Measurements from ENCODE around the gene COL4A2.
"Not testable (repeated sequence)": the region's sequence is repeated elsewhere in the genome, so short reads cannot be mapped to it uniquely, and the experiment has no call there.

COL4A2 gene

DNA sequence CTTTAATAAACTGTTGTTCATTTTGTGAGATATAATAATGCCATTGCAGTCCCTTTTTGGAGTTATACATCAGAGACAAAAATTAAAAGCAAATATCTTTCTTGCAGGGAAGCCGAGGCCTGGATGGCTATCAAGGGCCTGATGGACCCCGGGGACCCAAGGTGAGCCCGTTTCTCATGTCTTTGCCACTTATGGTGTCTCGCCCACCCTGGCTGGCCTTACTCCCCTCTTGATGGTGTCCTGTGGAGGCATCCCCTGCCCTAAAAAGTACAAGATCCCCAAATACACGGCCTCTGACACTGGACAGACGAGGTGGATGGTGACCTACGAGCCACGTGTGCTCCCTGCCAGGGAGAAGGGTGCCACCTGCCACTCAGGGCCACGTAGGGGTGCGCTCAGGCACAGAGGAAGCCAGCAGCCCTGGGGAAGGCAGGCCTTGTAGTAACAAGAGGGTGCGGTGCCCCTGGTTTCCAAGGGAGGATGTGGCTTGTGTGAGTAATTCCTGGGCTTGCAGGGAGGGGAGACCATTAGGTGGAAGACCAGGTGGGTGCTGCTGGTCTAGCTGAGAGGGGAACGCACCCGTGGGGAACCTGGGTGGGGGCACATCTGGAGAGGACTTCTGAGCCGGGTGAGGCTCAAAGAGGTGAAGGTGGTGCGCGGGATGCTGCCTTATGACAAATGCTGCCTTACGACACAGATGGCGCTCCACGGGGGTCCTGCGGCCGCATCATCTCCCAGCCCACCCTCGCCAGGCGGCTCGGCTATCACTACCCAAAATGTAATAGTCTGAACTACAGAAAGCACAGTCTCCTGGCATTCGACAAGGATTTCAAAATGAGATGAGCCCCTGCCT is 138.9 kb downstream of the COL4A2 start:
- no peak for DNase-seq

DNA sequence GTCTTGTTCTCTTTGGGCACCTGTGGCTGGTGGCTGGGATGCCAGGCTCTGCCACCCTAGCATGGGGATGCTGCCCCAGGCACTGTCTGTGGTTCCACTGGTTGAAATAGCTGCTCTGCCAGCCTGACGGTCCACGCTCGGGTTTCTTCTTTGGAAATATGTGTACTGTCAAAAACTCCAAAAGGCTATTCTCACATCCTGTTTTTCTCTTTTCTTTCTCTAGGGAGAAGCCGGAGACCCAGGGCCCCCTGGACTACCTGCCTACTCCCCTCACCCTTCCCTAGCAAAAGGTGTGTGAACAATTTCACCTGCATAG is 139.4 kb downstream of the COL4A2 start:
- no peak for DNase-seq

DNA sequence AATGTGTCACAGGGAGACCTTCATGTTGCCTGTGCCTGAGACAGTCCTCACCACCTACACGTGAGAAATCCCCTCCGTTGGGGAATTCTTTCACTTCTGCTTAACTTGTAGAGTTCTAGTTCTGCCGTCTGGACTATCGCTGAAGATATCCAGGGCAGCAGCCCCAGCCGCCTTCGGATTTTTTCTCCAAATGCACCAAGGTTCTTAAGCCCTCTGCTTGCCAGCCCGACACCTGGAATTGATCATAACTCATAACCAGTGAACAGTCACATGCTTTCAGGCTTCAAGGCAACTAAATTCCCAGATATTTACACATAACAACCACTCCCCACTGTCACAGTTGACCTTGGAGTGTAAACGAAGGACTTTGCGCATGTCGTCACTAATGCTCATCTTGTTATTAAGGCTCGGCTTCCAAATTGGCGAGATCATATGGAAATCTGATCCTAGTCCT is 140.0 kb downstream of the COL4A2 start:
- DNase-seq, result no peak

DNA sequence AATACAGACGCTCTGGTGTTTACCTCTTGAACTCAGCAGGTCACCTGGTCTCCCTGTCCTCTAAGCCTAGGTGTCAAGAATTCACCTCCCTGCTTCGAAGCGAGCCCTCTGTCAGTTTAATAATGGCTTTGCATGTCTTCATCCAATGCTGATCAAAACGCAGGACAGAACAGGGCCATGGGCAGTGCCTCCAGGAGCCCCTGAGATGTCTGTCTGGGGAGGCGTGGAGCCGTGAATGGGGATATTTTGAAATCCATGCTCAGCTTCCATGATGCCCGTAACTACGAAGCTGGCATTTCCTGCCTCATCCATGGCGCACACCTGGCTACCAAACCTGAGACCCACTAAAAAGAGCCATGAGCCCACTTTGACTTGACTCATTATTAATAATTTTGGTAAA is 140.7 kb downstream of the COL4A2 start:
- DNase-seq, result no peak

DNA sequence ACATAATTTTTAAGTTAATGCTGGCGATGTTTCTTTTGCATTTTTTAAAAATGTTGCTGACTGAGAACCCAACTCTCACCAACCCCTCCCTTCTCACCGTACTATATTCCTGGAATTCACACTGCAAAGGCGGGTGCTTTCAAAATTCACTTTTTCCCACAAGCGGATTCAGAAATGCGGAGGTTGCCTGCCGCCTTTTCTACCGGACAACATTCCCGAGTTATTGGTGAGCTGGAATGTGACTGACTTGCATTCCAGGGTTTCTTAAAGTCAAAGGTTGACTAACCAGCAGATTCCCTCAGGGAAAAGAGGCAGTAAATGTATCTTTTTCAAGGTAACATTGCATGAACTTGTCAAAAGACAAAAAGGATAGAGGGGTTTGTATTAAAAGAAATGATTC is 141.1 kb downstream of the COL4A2 start:
- DNase-seq, result no peak

DNA sequence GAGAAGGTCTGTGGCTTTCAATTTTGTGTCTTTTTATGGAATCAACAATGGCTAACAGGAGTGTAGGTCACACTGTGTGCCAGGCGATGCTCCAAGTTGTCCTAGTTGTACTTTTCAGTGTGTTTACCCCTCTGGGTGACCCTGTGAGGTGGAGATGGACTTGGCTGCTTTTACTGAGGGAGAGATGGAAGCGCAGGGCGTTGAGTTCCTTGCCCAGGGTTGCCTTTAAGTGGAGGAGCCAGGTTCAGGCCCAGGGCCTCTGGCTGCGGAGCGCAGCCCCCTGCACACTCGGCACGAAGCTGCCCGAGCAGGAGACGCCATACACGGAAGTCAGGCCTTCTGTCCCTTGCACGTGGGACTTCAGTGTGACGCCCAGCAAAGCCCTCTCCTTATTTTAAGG is 141.6 kb downstream of the COL4A2 start:
- no peak for DNase-seq

DNA sequence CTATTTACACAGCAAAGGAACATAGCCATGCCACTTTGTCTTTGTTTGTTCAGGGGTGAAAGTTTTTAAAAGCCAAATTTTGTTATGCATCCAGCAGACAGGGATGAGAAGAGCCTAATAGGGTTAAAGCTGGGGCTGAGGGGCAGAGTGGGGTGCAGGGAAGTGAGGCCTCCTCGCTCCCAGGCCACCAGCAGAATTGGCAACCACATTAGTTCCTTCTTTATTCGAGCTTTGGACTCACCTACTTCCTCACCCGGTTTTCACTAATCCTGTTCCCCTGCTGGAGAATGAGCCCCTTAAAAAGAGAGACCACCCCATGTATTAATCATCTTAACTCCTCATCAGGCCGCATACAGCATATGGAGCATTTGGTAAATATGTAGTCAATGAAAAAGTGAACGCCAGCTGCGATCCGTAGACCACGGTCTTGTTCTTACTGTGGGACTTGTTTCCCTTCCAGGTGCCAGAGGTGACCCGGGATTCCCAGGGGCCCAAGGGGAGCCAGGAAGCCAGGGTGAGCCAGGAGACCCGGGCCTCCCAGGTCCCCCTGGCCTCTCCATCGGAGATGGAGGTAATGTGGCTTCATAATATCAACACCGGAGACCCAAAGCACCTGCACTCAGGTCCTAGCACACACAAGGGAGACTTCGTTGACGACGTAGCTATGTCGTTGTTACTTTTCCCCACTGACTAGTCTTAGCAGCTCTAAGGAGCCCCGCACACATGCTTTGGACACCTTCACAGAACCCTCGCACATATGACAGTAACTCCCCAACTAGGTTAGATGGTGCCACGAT is 142.3 kb downstream of the COL4A2 start:
- DNase-seq, result no peak

DNA sequence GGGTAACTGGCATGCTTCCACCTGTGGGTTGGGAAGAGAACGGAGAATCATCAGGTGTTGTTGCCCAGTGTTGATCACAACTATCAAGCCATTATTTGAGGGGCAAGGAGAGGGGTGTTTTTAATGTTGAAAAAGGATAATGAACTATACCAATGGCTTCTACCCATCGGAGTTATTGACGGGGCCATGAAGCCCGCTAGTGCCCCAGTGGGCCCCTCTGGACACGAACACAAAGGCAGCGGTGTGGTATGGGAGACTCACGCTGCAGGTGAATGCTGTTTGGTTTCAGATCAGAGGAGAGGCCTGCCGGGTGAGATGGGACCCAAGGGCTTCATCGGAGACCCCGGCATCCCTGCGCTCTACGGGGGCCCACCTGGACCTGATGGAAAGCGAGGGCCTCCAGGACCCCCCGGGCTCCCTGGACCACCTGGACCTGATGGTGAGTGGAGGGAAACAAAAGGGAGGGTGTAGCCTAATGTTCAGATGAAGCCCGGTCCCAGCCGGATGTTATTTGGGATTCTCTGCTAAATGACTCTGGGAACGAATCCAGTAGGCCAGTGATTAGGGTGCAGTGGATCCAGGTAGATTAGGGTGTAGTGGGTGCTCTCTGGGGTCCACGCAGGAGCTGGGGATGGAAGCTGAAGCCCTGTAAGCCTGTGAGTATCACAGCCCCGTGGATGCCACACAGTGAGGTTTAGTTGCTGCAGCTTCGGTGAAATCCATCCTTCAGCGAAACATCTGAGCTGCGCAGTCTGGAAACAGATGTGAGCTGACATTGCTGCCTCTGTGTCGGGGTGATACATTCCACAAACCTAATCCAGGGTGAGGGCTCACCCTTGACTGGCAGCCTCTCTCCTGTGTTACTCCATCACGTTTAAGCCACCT is 143.2 kb downstream of the COL4A2 start:
- no peak for DNase-seq

DNA sequence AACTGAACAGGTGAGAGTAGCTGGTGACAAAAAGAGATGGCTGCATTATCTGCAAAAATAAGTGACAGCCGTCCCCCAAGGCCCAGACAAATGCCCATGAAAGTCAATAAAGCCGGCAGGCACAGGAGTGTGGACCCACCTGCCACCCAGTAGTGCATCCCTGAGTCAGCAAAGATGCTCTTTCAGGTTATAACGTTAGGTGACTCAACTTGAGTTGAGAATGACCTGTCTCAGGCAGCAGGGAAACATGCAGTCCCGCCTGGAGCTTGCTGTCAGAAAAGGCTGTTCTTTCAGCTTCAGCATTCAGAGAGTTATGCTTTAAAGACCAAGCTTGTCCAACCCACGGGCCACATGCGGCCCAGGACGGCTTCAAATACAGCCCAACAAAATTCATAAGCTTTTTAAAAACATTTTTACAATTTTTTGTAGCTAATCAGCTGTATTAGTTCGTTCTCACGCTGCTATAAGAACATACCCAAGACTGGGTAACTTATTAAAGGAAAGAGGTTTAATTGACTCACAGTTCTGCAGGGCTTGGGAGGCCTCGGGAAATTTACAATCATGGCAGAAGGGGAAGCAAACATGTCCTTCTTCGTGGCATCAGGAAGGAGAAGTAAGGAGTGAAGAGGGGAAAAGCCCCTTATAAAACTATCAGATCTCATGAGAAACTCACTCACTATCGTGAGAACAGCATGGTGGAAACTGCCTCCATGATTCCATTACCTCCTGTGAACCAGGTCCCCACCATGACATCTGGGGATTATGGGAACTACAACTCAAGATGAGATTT is 144.1 kb downstream of the COL4A2 start:
- no peak for DNase-seq

DNA sequence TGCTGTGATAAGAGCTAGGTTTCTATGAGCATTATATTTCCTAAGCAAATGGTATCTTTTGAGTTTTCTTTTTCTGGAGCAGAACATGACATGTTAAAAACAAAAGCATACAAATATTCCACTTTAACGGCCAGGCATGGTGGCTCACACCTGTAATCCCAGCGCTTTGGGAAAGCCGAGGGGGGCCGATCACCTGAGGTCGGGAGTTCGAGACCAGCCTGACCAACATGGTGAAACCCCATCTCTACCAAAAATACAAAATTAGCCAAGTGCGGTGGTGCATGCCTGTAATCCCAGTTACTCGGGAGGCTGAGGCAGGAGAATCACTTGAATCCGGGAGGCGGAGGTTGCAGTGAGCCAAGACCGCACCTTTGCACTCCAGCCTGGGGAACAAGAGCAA is 146.0 kb downstream of the COL4A2 start:
- DNase-seq, result not testable (repeated sequence)

DNA sequence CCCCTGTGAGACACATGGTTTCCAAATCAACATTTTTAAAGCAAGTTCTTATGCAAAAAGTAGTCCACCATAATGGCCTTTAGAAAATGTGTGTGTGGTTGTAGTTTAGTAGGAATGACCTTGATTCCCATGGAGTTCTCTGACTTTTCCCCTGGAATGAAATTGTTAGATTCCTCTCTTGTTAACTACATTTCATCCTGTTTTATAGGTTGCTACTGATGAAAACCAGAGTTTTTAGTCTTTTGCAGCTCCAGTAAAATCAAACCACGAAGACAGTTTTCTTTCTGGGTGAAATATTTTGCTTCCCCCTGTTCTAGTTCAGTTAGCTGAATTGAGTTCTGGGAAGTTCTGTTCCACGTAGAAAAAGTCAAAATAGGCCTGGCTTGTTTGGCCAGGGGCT is 146.7 kb downstream of the COL4A2 start:
- no peak for DNase-seq

DNA sequence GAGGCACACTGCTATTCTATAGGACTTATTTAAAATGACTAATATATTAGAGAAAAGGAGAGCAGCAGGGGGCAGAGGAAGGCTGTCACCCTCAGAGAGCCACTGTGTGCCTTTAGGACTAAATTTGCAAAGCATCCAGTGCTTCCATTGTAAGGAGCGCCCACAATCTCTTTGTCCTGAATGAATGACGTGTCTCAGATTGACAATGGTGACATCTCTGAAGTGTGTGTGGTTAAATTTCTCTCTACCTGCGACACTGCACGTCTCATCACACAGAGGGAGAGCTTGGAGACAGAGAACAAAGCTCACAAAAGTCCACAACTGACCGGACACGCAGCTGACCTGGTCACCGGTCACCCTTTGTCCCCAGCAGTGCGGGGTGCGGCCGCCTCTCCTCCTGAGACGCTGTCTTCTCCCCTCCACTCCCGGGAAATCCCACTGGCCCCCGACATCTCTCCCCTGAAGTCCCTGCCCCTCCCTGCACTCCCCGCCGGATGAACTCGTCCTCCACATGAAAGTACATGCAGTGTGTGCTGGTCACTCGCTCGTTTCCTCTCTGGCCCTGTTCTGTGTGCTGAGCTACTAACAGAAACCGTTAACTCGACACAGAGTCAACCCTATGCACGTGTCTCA is 147.3 kb downstream of the COL4A2 start:
- no peak for DNase-seq

DNA sequence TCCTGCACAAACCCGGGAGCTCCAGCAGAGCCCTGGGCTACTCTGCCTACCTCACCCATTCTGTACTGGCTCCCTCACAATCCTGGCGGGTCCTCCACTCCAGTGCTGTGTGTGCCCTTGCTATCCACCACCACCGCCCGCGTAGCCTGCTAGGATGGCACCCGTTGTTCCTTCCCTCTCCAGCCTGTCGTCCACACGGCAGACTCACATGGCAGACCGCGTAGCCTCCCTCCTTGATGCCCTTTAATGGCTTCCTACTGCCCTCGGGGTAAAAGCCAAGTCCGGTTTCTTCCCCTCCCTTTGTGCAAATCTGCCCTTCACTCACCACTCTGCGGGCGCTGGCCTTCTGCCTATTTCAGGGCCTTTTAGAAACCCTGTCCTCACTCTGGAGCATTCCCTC is 147.9 kb downstream of the COL4A2 start:
- no peak for DNase-seq

DNA sequence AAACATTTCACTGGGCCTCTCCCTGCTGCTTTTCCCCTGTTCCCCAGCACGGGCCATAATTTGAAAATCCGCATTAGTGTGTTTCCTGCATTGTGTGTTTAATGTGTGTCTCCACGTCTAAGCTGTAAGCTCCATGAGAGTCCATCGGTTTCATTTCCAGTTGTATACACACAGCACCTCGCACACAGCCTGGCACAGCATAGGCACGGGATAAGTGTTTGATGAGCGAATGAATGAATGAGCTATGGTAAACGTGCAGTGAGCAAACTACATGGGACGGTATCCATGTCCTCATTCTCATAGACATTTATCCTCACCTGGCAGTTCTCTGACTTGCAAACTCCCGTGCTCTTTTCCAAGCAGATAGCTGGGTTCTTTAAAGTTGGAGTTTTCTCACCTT is 148.4 kb downstream of the COL4A2 start:
- no peak for DNase-seq

DNA sequence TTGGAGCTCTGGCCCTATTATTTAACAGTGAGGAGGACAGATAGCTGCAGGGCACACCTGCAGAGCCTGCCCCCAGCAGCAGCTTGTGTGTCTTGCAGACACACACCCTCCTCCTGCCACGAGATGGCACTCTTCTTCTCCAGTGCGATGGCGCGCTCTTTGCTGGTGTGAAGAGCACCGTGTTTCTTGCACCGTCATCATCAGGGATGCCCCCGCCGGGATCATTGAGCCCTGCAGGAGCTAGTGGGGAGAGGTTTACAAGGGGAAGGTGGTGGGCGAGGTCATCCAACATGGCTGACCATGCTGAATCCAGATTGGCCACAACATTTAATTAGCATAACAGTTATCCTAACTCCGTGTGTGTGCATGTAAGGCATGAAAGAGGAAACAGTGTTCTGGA is 148.9 kb downstream of the COL4A2 start:
- DNase-seq, result peak; percentile 97 to 98

DNA sequence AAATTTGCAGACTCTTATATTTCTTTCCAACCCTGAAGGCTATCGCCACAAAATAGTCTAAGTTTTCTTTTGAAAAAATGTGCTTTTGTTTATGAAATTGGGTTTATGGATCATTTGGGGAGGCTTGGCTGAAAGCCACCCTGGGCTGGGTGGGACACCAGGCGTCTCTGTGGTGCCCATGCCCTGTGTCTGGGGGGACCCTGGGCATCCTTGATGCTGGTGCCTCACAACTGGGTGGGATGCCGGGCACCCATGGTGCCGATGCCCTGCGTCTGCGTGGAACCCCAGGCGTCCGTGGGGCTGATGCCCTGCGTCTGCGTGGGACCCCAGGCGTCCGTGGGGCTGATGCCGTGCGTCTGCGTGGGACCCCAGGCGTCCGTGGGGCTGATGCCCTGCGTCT is 149.5 kb downstream of the COL4A2 start:
- no peak for DNase-seq

DNA sequence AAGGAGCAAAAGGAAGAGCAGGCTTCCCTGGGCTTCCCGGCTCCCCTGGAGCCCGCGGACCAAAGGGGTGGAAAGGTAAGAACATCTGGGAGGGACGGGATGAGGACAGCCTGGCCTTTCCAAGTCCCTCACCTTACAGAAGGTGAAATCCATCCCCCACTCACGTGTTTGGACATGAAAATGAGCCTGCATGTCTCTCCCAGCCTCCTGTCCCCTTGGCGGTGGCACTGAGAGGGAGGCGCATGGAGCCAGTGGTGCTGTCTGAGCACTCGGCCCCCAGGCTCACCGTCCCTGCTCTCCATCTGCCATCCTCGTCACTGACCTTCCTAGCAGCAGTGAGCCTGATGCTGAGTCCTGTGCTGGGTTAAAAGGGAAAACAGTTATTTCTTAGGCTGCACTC is 150.3 kb downstream of the COL4A2 start:
- DNase-seq, result no peak

DNA sequence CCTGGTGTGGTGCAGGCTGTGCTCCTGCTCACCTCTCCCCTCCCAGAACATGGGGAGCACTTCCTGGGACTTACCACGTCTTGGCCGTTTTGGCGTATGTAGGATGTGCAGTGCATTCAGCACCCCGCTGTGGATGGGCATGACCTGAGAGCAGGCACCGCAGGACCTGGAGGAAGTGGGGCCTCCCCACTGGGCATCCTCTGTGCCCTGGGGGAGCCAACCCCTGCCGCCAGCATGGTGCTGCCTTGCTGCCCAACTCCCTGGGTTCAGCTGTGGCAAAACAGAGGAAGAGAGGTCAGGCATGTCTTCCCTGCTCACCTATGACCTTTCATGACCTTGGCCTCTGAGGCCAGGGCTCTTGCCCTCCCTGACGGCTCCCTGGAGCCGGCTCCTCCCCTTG is 150.9 kb downstream of the COL4A2 start:
- no peak for DNase-seq

DNA sequence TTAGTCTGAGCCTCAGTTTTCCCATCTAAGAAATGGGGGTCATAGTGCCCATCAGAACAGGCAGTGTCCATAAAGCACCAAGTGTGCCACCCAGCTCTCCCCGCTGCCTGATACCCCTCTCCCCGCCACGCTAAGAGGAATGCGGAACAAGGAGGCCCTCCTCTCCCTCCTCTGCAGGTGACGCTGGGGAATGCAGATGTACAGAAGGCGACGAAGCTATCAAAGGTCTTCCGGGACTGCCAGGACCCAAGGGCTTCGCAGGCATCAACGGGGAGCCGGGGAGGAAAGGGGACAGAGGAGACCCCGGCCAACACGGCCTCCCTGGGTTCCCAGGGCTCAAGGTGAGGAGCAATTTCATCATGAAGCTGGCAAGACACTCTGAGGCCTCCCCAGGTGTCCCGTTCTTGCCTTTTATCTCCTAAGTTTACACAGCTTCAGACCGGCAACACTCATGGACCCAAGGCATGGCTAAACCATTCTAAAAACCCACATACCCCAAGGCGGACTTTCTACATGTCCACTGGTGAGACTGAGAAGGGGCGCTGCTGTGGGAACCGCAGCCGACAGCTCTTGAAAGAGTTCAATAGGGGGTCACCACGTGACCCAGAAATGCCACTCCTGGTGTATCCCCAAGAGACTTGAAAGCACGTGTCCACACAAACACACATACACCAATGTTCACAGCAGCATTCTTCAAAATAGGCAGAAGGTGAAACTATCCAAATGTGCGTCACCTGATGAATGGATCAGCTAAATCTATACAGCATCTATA is 151.7 kb downstream of the COL4A2 start:
- no peak for DNase-seq

DNA sequence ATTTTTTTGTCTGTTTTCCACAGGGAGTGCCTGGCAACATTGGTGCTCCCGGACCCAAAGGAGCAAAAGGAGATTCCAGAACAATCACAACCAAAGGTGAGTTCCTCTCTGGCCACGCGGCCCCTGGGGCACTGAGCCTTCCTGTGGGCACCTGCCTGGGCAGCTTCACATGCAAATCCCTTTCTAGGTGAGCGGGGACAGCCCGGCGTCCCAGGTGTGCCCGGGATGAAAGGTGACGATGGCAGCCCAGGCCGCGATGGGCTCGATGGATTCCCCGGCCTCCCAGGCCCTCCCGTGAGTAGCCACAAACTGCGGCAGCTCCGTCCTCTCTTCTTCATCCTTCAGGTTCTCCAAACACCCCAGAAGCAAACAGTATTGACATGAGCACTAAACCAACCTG is 155.0 kb downstream of the COL4A2 start:
- DNase-seq, result no peak

DNA sequence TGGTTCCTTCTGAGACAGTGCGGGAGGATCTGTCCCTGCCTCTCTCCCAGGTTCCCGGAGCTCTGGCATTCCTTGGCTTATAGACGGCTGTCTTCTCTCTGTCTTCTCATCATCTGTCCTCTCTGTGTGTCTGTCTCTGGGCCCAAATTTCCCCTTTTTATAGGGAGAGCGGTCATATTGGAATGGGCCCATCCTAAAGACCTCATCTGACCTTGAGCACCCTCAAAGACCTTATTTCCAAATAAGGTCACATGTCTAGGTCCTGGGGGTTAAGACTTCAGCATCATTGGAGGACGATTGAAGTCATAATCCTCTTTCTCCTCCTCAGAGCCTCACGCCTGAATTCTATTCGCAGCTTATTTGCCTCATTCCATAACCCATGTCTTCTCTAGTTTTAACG is 156.1 kb downstream of the COL4A2 start:
- no peak for DNase-seq

Data from SHP77 (cell line).